ENCODE data around the gene MAP1S. TPM values are rescaled to one million over a fixed set of nuclear protein-coding genes. Genes with fewer than 3 reads are reported as not detected.
A peak's percentile ranks its signal among the peaks of the same experiment; 100 is the strongest.

MAP1S gene
- total and polyA plus RNA-seq, 2 of the 4 experiments (the other 2 are of a cell fraction) = 6.1 to 48.6 TPM

DNA sequence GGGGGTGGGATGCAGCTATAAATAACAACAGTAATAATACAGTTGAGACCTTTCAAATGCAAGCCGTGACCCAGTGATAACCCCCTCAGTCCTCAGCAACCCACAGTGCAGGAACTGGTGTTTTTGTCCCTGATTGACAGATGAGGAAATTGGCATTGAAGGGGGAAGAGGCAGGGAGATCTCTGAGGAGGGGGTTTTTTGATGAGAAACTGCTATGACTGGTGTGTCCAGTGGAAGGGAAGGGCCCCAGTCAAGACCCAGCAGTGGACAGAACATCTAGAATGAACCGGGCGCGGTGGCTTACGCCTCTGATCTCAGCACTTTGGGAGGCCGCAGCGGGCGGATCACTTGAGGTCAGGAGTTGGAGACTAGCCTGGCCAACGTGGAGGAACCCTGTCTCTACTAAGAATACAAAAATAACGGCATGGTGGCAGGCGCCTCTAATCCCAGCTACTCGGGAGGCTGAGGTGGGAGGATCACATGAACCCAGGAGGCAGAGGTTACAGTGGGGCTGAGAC, 1.9 kb downstream of the MAP1S start:
- BruUV-seq (replicated peaks) = no TSS peak
- in situ Hi-C loops (cut with MboI; ENCODE audit: low sequenced_read_pairs) = no loop called here
- intact Hi-C loops (cut with micrococcal nuclease) = no loop called here

More for the DNA sequence above, 1.9 kb downstream of the MAP1S start:
- H3K36me3 ChIP-seq (ENCODE audit: control insufficient read depth, insufficient read depth, low read length) = peaks cover 32% of the 10 kb centered on the region
- 90% methylated on average over 5 of the region's 12 CpGs; no CpG with 5 or more reads in 1 of the 2 experiments for WGBS, 2 experiments (ENCODE audit: extremely low coverage in 2 of 2, insufficient read length in 1 of 2)
- H2AFZ ChIP-seq (replicated peaks; ENCODE audit: low read length, poor library complexity) = no peak overlapping the region
- CTCF ChIA-PET = no interaction called here
- no peak overlapping the region for H2AK9ac ChIP-seq (replicated peaks; ENCODE audit: low read depth, low read length, poor library complexity)
- ATAC-seq (ENCODE audit: low read depth) (no peak), DNase-seq (no peak)
- H2AK5ac ChIP-seq (ENCODE audit: low read depth, low read length) = no peak overlapping the region
- no peak overlapping the region for H4K91ac ChIP-seq (ENCODE audit: insufficient read depth, low read depth, low read length)
- H3K27ac ChIP-seq (ENCODE audit: insufficient read depth, low read length) = no peak overlapping the region
- no peaks in the 10 kb centered on the region for H3K27me3 ChIP-seq (ENCODE audit: control insufficient read depth, insufficient read depth, low read length)
- POLR2A ChIA-PET (ENCODE audit: unreplicated experiment) = no interaction called here
- peaks cover 13% of the 10 kb centered on the region for H3K4me1 ChIP-seq (ENCODE audit: control insufficient read depth, insufficient read depth, low read length)
- no peak overlapping the region for H3K14ac ChIP-seq (replicated peaks; ENCODE audit: low read depth, low read length)
- no peak for TF ChIP-seq MAFK (IDR thresholded peaks at IDR 0.05; ENCODE audit: low read depth, low read length)
- TF ChIP-seq, protein P1, sequence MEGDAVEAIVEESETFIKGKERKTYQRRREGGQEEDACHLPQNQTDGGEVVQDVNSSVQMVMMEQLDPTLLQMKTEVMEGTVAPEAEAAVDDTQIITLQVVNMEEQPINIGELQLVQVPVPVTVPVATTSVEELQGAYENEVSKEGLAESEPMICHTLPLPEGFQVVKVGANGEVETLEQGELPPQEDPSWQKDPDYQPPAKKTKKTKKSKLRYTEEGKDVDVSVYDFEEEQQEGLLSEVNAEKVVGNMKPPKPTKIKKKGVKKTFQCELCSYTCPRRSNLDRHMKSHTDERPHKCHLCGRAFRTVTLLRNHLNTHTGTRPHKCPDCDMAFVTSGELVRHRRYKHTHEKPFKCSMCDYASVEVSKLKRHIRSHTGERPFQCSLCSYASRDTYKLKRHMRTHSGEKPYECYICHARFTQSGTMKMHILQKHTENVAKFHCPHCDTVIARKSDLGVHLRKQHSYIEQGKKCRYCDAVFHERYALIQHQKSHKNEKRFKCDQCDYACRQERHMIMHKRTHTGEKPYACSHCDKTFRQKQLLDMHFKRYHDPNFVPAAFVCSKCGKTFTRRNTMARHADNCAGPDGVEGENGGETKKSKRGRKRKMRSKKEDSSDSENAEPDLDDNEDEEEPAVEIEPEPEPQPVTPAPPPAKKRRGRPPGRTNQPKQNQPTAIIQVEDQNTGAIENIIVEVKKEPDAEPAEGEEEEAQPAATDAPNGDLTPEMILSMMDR (conservative IDR thresholded peaks at IDR 0.05; ENCODE audit: low read depth, low read length) = no peak
- TF ChIP-seq, protein P2, sequence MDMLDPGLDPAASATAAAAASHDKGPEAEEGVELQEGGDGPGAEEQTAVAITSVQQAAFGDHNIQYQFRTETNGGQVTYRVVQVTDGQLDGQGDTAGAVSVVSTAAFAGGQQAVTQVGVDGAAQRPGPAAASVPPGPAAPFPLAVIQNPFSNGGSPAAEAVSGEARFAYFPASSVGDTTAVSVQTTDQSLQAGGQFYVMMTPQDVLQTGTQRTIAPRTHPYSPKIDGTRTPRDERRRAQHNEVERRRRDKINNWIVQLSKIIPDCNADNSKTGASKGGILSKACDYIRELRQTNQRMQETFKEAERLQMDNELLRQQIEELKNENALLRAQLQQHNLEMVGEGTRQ (IDR thresholded peaks at IDR 0.05; ENCODE audit: low read depth, low read length) = no peak
- no peak for TF ChIP-seq POLR2A (IDR thresholded peaks at IDR 0.05; ENCODE audit: low read depth, low read length)
- no peak for TF ChIP-seq MAZ (IDR thresholded peaks at IDR 0.05; ENCODE audit: borderline replicate concordance, low read depth, low read length)
- TF ChIP-seq NFE2L2 (IDR thresholded peaks at IDR 0.05; ENCODE audit: low read depth, low read length) = no peak
- TF ChIP-seq BHLHE40 (IDR thresholded peaks at IDR 0.05; ENCODE audit: low read depth, low read length) = no peak
- TF ChIP-seq RAD21 (IDR thresholded peaks at IDR 0.05; ENCODE audit: low read length) = no peak
- H3K9me3 ChIP-seq (ENCODE audit: control insufficient read depth, insufficient read depth, low read length) = no peaks in the 10 kb centered on the region
- H3K79me1 ChIP-seq (ENCODE audit: low read depth in 1 of 2, low read length in 2 of 2) = peaks cover 11 to 58% of the 10 kb centered on the region in 2 experiments
- H4K5ac ChIP-seq (ENCODE audit: low read depth, low read length) = no peak overlapping the region
- H4K8ac ChIP-seq (ENCODE audit: low read depth in 2 of 2, low read length in 2 of 2) = no peak overlapping the region
- peaks cover 20% of the 10 kb centered on the region for H3K9me1 ChIP-seq (ENCODE audit: insufficient read depth, low read length)
- no peak overlapping the region for H3K56ac ChIP-seq (ENCODE audit: extremely low read depth, insufficient read depth, low read length)
- H2BK20ac ChIP-seq (ENCODE audit: low read depth, low read length) = no peak overlapping the region
- no peak overlapping the region for H3K18ac ChIP-seq (ENCODE audit: low read depth, low read length)
- dilution Hi-C loops (cut with HindIII; ENCODE audit: low sequenced_read_pairs, unreplicated experiment) = no loop called here
- no peak overlapping the region for H3K4me3 ChIP-seq (ENCODE audit: insufficient read depth, low read depth, low read length)
- peaks cover 24% of the 10 kb centered on the region for H4K20me1 ChIP-seq (ENCODE audit: insufficient read depth, low read length)
- no peak overlapping the region for H3K4ac ChIP-seq (ENCODE audit: low read depth, low read length)
- H2BK120ac ChIP-seq (ENCODE audit: low read depth, low read length) = no peak overlapping the region
- peak overlapping the region; percentile 94; the same call in 1 of the 2 replicates for H3K4me2 ChIP-seq (ENCODE audit: low read depth, low read length)
- no peak overlapping the region; the same call in 1 of the 2 replicates for H3K23ac ChIP-seq (ENCODE audit: low read depth, low read length)
- no peak overlapping the region for H2BK15ac ChIP-seq (ENCODE audit: low read depth, low read length)
- no peak overlapping the region for H2BK5ac ChIP-seq (ENCODE audit: low read depth, low read length, poor library complexity, severe bottlenecking)
- H3K9ac ChIP-seq (ENCODE audit: low read depth, low read length) = no peak overlapping the region
